Psoas muscle (tissue), 8 donors: ENCODE results near the gene DPP10. TPM values are rescaled to one million over a fixed set of nuclear protein-coding genes. Genes with fewer than 3 reads are reported as not detected.

Experiments used
- ATAC-seq, 4 donors: fragments of 200-7000 bp; cut with Tn5 transposase; one replicate each; pipeline ENCODE4 v1.9.1; 2020; ENCODE audit warnings: moderate library complexity in 3 of 4, mild to moderate bottlenecking in 2 of 4
- DNase-seq, 2 donors: peaks; one replicate each; pipeline ENCODE4 v3.0.0-alpha.2; 2020
- H3K27ac ChIP-seq: fragments of 200-600 bp; one replicate; pipeline ENCODE4 v1.8.0; 2022
- H3K27me3 ChIP-seq, 3 donors: fragments of 200-600 bp in 1 of 3; one replicate each; pipeline versions ENCODE4 v1.6.1 to v1.8.0; 2013 to 2022; ENCODE audit warnings: low read length in 2 of 3, mild to moderate bottlenecking in 2 of 3, moderate library complexity in 1 of 3; ENCODE audit not compliant: insufficient read depth in 3 of 3
- H3K36me3 ChIP-seq, 2 donors: fragments of 200-600 bp in 1 of 2; one replicate each; pipeline versions ENCODE4 v1.6.1 to v1.8.0; 2013 to 2022; ENCODE audit warnings: low read depth in 1 of 2, mild to moderate bottlenecking in 1 of 2, moderate library complexity in 1 of 2; ENCODE audit not compliant: insufficient read depth in 1 of 2
- H3K4me1 ChIP-seq: fragments of 200-600 bp; one replicate; pipeline ENCODE4 v1.8.0; 2022
- H3K4me3 ChIP-seq: fragments of 200-600 bp; one replicate; pipeline ENCODE4 v1.8.0; 2022; ENCODE audit warnings: mild to moderate bottlenecking
- H3K9me3 ChIP-seq: fragments of 200-600 bp; one replicate; pipeline ENCODE4 v1.8.0; 2022
- CTCF ChIP-seq: fragments of 200-600 bp; IDR thresholded peaks from one replicate; pipeline ENCODE4 v1.8.0; 2022; ENCODE audit warnings: antibody characterized with exemption
- WGBS, 3 donors: extraction: QIAGEN DNeasy Blood & Tissue Kit; methylation state at CpG; one replicate each; pipeline versions ENCODE4 v1.1.6 to v1.1.7; 2013; 5-methylcytosine and 5-hydroxymethylcytosine counted together
- intact Hi-C, 2 donors: fragments of 100-400 bp; cut with DNase I; formaldehyde crosslinking; loops; one replicate each; pipeline versions ENCODE4 v1.11.0 to v1.14.2; 2022
- polyA plus RNA-seq, 3 donors: library from polyadenylated mRNA; stranded (reverse); fragments of 200-250 nt; gene quantifications; one replicate each; pipeline ENCODE4 v1.2.3, GENCODE V29; 2013
- total RNA-seq, 4 donors: library from RNA; stranded (reverse); fragmentation: NEBNext Ultra II Directional in 2 of 4; extraction: Animal tissue kit (Norgen Biotek cat#: 25700) in 2 of 4; gene quantifications; one replicate each; pipeline versions ENCODE4 v1.2.1 to v1.2.4, GENCODE V29; 2021 to 2023
- donor health status: healthy with polysubstance abuse.
- donor health status: DM: no; HTN: no; CAD: no; lungs with moderate emphysema.
- donor health status: Bipolar disorder and iron deficiency.
- donor health status: healthy.
- donor health status: DM: yes; HTN: yes; CAD: no.
- donor health status: DM: no; HTN: no; CAD: no.
- donor health status: DM: no; HTN: no; CAD: no.
- donor health status: DM: yes; HTN: yes; CAD: no.

DPP10 gene
- total and polyA plus RNA-seq, 7 donors, result 0.01 to 0.11 TPM; not detected in 5

- ATAC-seq (no peak), DNase-seq (no peak)
- Histone ChIP-seq H3K36me3 (no peaks in the 10 kb centered on the region), H3K9me3 (no peaks in the 10 kb centered on the region), H3K27me3 (no peaks in the 10 kb centered on the region), H3K4me1 (no peaks in the 10 kb centered on the region), H3K4me3 (no peak overlapping the region), H3K27ac (no peak overlapping the region)
- intact Hi-C loops, result no loop called here
- no peak for TF ChIP-seq CTCF
- 9 to 11% (median 10%) methylated on average over 3 of the region's 3 CpGs for WGBS, 3 donors
These were observed 137.1 kb downstream of the DPP10 start for GRCh38 chr2:114579542-114579941.

GRCh38 chr2:114580691-114581090, 138.2 kb downstream of the DPP10 start:
- 43 to 48% (median 46%) methylated on average over 6 of the region's 6 CpGs for WGBS, 3 donors

GRCh38 chr2:114598329-114598728, 155.9 kb downstream of the DPP10 start:
- no peaks in the 10 kb centered on the region for H3K4me1 ChIP-seq
- WGBS, 3 donors, result 46 to 80% (median 50%) methylated on average over 1 of the region's 1 CpG
- H3K27ac ChIP-seq, result no peak overlapping the region
- no peak overlapping the region for H3K4me3 ChIP-seq
- DNase-seq, result no peak
- peaks cover 0 to 2% (median 0%) of the 10 kb centered on the region in 3 donors for H3K27me3 ChIP-seq
- H3K36me3 ChIP-seq, result no peaks in the 10 kb centered on the region
- no peak for TF ChIP-seq CTCF
- no peak for ATAC-seq
- H3K9me3 ChIP-seq, result no peaks in the 10 kb centered on the region
- intact Hi-C loops, result no loop called here

More at GRCh38 chr2:114580691-114581090, 138.2 kb downstream of the DPP10 start:
- DNase-seq (no peak), ATAC-seq (no peak)
- H3K9me3 ChIP-seq, result no peaks in the 10 kb centered on the region
- no peaks in the 10 kb centered on the region for H3K36me3 ChIP-seq
- H3K4me3 ChIP-seq, result no peak overlapping the region
- H3K27ac ChIP-seq, result no peak overlapping the region
- H3K27me3 ChIP-seq, result no peaks in the 10 kb centered on the region
- intact Hi-C loops, result no loop called here
- no peak for TF ChIP-seq CTCF
- H3K4me1 ChIP-seq, result no peaks in the 10 kb centered on the region

GRCh38 chr2:114609203-114609602, 166.8 kb downstream of the DPP10 start:
- intact Hi-C loops, result no loop called here
- TF ChIP-seq CTCF, result no peak
- WGBS, 3 donors, result 52 to 59% (median 55%) methylated on average over 4 of the region's 4 CpGs

GRCh38 chr2:114609801-114610200, 167.4 kb downstream of the DPP10 start:
- Histone ChIP-seq H3K27ac (no peak overlapping the region), H3K27me3 (no peaks in the 10 kb centered on the region), H3K9me3 (no peaks in the 10 kb centered on the region), H3K36me3 (no peaks in the 10 kb centered on the region), H3K4me3 (no peak overlapping the region), H3K4me1 (no peaks in the 10 kb centered on the region)
- 41 to 50% (median 41%) methylated on average over 8 of the region's 8 CpGs for WGBS, 3 donors
- intact Hi-C loops, result no loop called here
- DNase-seq, result no peak
- no peak for TF ChIP-seq CTCF
- ATAC-seq, result no peak

More at GRCh38 chr2:114609203-114609602, 166.8 kb downstream of the DPP10 start:
- Histone ChIP-seq H3K4me3 (no peak overlapping the region), H3K9me3 (no peaks in the 10 kb centered on the region), H3K4me1 (no peaks in the 10 kb centered on the region), H3K27ac (no peak overlapping the region), H3K27me3 (no peaks in the 10 kb centered on the region), H3K36me3 (no peaks in the 10 kb centered on the region)
- DNase-seq (no peak), ATAC-seq (no peak)
